GM18526 (cell line): ENCODE measurements around the gene GALR1.

Experiments used
- POLR2A ChIP-seq: IDR thresholded peaks from 3 replicates; pipeline ENCODE4 v1.6.1; 2011; ENCODE audit not compliant: insufficient read length; ENCODE audit errors: extremely low read depth

Gene GALR1

DNA sequence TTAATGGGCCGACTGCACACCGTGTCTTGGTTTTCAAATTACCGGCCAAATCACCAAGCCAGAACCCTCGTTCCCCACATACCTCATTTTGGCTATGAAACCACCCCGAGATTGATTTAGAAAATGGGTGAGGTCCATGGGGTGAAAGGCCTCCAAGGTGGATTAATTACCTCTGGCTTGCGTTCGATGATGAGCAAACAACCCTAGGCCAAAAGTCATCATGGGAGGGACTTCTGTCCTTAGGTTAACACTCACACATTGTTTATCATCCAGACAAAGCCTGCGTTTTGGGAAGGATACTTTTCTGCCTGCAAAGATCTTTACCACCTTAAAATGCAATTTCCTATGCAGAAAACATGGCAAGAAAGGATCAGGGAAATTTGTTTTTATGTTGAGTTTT is 48.5 kb downstream of the GALR1 start:
- no peak for TF ChIP-seq POLR2A

DNA sequence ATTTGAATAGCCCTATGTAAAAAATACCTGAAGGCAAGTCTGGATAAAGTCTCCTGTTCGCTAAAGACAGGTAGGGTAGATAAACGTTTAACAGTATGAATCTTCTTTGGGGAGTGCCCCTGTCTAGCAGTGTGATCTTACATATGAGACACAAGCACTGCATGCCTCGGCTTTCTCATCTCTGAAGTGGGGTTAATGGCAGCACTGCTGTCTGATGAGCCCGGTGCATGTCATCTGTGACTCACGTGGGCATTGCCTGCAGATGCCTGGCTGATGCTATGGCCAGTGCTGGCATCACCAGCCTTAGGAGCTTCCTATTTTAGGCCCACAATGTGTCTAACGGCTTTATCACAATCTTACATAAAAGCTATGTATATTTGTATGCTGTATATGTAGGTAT is 50.1 kb downstream of the GALR1 start:
- no peak for TF ChIP-seq POLR2A

DNA sequence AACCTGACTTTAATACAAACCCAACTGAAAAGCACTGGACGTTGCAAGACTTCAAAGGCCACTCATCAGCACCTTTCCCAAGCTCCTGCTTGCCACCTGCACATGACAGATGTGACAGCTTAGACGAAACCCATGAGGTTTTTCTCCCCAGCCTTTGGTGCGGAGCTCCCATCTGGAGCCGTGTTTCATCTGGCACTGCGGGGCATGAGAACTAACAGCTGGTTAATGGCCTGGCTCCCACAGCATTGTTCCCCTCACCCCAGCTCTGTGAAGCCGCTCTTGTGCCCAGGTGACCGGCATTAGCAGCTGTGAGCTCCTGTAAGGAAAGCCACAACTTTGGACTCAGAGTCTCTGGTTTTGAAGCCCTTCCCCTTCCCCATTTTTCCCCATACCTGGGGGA is 50.9 kb downstream of the GALR1 start:
- TF ChIP-seq POLR2A, result no peak

DNA sequence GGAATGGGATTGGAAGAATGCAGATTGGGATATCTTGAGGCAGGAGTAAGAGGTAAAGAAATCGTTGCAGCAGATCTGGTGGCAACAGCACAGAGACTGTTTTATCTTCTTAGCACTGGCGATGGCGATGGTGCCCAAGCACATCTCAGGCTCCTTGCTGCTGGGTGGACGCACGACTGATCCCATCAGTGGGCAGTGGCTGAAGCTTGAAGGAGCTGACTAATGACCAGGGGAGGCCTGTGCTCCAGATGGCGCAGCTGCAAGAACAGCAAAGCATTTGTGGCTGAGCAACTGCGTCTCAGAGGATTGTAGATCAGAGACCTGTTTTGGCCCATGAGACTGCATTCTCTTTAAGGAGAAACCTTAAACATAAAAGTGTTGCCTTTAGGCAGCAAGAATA is 54.6 kb downstream of the GALR1 start:
- TF ChIP-seq POLR2A, result no peak

DNA sequence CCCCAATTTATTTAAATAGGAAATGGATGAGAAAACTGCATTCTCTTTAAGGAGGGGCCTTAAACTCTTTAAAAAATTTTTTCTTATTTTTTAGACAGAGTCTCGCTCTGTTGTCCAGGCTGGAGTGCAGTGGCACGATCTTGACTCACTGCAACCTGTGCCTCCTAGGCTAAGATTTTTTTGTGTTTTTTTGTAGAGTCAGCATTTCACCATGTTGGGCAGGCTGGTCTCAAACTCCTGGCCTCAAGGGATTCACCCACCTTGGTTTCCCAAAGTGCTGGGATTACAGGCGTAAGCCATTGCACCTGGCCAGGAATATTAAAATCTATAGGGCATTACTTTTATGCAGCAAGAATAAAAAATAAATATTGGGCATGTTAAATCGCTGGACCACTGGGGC is 56.0 kb downstream of the GALR1 start:
- TF ChIP-seq POLR2A, result no peak

DNA sequence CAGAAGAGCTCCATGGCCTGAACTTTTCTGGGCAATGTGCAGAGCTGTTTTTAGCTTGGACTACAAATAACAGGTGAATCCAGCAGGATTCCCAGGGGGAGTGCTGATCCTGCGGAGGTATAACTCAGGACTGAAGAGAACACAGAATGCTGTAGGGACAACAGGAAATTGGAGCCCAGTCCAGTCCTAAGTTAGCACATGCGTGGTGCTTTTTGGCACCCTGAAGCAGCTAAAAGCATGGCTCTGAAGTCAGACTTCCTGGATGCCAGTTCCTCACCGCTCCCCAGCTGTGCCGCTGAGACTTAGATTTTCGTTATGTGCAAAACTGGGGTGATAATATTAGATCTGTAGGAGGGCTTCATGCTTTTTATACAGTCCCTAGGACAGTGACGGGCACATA is 58.6 kb downstream of the GALR1 start:
- TF ChIP-seq POLR2A, result no peak

DNA sequence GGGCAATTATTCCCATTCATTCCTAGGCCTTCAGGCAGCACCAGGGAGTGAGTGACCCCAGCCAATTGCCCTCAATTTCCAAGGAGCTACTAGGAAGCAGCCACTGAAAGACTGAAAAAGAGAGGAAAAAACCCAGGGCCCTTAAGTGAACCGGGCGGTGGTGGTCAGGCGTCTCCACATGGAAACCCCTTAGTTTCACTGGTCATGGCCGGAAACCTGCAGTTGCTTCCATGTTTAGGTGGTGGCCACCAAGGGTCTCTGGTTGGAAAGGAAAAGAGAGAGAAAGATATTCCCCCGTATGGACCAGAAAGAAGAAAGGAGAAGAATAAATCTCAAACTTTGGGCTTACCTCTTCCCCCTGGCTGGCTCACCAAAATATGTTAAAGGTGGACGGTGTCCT is 64.9 kb downstream of the GALR1 start:
- no peak for TF ChIP-seq POLR2A

DNA sequence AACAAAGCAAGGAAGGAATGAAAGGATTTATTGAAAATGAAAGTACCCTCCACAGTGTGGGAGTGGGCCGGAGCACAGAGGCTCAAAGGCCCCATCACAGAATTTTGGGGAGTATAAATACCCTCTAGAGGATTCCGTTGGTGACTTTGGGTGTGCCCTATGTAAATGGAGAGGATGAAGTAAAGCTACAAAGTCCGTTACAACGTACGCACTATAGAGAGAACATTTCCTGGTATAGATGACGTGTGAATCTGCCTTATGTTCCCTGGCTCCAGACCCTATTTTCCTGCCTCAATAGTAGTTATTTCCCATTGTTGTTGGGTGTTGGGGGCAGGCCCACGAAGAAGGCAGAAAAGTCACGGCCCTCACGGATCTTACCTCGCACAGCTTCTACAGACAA is 65.3 kb downstream of the GALR1 start:
- no peak for TF ChIP-seq POLR2A

DNA sequence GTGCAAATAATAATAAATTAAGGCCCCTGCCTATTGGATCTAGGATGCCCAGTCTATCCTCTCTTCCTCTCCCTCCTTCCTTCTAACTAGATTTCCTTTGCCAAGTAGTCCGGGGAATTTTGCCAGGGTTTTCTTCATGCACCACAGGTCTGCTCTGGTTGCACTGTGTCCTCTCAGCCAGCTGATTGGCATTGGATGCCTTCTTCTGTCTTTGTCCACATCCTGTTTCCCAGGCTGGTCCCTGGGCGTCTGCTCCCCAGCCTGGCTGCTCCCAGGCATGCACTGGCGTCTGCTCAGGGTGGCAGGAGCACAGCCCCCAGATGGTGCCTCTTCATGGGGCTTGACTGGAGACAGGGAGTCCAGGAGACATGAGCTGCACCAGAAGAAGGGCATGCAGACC is 66.4 kb downstream of the GALR1 start:
- TF ChIP-seq POLR2A, result no peak

DNA sequence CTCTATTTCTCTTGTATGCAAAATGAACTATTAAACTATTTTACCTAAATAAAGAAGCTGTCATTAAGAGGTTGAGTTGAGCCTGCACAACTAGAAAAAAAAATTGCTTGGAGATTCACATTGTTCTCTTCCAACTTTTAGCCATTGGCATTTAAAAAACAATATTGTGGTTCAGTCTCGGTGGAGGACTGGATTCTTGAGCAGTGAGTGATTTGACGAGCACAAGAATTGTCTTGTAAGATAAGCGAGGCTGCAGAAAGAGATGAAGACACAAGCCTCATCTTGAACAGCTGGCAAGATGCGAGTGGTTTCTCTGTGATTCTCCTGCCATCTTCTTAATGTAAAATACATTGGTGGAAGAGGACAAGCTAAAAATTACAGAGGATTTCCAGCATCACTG is 67.0 kb downstream of the GALR1 start:
- TF ChIP-seq POLR2A, result no peak

DNA sequence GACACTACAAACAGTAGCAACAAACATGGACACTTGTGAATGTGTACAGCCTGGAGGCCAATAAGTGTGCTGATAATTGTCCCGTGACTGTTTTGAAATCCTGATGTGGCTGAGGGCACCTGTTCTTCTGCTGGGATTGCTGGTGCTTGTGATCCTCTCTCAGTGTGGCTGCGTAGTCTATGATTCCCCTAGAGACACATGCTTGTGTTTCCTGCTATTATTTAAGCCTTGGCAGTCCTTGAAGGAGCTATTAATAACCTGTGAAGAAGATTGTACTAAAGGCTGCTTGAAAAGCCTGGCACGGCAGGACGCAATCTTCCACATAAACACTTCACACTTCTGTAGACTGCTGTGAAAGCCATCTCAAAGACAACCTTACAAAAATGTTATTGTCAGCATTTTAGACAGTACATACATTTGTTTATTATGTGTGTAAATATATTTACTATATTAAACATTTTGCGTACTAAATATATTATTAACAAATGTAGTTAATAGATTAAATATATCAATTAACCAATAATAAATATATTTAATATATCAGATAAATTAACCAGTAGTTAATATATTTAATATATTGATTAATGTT is 71.4 kb downstream of the GALR1 start:
- no peak for TF ChIP-seq POLR2A

DNA sequence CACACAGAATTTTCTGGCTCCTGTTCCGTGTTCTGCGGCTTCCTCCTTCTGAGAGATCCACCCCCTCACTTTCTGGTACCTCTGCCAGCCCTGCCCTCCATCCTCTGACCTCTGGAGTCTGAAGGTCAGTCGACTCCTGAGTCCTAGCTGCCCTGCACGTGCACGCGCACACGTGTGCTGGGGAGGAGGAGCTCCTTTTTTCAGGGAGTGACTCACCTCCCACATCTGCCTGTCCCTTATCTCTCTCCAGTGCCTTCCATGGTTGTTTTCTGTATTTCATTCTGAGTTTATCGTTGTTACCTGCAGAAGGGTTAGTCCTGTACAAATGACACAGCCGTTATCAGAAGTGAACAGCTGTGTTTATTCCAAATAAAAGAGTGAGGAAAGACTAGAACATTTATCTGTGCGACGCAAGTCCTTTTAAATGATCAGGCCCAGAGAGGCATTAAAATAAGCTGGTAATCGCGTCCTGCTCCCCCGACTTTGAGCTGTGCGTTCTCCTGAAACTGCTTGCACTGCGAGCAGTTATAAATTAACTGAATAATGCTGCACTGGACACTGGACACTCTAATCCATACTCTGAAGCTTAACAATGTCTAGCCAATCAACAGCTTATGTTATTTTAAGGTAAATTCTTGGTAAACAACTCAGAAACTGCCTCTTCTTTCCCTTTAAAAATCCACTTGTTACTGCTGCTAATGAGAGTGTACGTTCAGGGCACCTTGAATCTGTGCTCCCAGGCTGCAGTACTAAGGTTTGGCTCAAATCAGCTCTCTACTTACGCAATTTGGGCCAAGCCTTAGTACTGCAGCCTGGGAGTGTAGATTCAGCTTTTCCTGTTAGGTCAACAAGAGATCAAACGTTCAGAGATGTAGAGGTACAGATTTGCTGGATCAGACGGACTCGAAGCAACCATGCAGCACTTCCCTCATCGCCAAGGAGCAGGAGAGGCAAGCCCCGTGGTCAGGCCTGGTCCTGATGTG is 72.5 kb downstream of the GALR1 start:
- TF ChIP-seq POLR2A, result no peak

DNA sequence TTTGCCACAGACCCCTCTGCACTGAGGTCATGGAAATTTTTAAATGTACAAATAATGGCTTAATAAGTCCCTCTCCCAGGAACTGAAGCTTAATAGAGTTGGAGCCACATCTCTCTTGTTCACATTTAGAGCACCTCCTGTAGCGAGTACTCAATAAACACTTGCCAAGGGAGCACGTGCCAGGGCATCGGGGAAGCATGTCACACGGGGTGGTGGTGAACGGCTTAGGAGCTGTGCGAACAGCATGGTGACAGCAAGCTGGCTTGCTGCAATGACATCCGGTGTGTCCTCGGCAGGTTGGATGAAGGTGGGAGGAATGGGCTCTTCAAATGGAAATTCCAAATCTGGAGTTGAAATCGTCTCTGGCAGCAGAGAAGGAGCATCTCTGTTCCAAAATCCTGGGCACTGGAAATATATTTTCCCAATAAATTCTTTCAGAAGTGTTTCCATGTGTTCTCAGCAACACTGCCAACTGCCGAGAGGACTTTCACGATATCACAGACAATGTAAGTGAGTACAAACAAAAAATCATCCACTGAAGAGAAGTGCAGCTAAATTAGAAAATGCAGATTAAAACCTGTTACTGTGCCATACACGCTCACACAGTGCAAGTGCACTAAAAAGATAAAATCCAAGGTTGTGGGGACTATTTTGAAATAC is 74.1 kb downstream of the GALR1 start:
- no peak for TF ChIP-seq POLR2A
